ENCODE results near the gene FBXO21. TPM values are rescaled to one million over a fixed set of nuclear protein-coding genes. Genes with fewer than 3 reads are reported as not detected.
A peak's percentile ranks its signal among the peaks of the same experiment; 100 is the strongest.

Gene FBXO21
- polyA plus RNA-seq, 3 donors = 7.7 to 19.1 (median 17.2) TPM

DNA sequence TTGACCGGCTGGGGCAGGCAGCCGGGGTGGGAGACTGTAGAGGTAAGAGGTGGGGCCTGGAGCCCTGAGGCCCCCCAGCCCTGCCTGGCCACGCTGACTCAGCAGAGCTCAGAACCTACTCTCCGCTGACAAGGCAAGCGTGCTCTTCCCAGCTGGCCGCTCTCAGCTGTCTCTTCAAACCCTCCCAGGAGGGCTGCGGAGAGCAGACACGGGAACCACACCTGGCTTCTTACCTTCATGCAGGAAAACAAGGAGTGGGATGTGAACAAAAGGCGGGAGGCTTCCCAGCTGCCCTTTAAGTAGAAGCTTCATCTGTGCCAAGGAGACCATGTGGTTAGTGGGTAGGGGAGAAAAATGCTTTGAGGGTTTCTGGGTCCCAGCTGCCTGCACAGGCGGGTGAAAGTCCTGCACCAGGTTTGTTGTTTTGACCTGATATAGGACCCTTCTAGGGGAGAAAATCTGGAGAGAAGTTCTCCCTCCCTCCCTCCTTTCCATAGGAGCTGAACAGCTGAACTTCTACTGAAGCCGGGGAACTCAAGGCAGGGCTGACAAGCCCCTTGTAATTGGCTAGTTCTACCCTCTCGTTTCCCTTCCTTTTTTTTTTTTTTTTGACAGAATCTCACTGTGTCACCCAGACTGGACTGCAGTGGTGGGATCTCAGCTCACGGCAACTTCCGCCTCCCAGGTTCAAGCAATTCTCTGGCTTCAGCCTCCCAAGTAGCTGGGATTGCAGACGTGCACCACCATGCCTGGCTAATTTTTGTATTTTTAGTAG, 78.3 kb downstream of the FBXO21 start:
- H3K9ac ChIP-seq (ENCODE audit: insufficient read depth, low read length, poor library complexity, severe bottlenecking) = peak overlapping the region; percentile 33
- DNase-seq = no peak
- Mint-ChIP-seq H3K4me1 (peaks cover 18% of the 10 kb centered on the region), H3K9me3 (peaks cover 0 to 3% (median 0%) of the 10 kb centered on the region in 7 donors), H3K27me3 (ENCODE audit: low read depth in 3 of 3) (peaks cover 0 to 12% (median 7%) of the 10 kb centered on the region in 3 donors), H3K27ac (peak overlapping the region in 1 of 7 donors; percentile 57), H3K4me3 (peak overlapping the region in 1 of 2 donors; percentile 59), H3K36me3 (no peaks in the 10 kb centered on the region)
- peak overlapping the region; percentile 48 for H3K4me2 ChIP-seq (replicated peaks; ENCODE audit: extremely low read depth, low read length, poor library complexity, severe bottlenecking)
- no peaks in the 10 kb centered on the region for H4K20me1 ChIP-seq (ENCODE audit: insufficient read depth, low read length)
- no peaks in the 10 kb centered on the region for H3K36me3 ChIP-seq (replicated peaks in 1 of 2; ENCODE audit: control insufficient read depth in 1 of 2, insufficient read depth in 2 of 2, low read length in 2 of 2)
- no peaks in the 10 kb centered on the region for H3K9me3 ChIP-seq (replicated peaks in 1 of 2; ENCODE audit: control insufficient read depth in 1 of 2, insufficient read depth in 1 of 2, low read length in 2 of 2)
- peaks cover 16 to 19% of the 10 kb centered on the region in 2 donors for H3K4me1 ChIP-seq (ENCODE audit: control insufficient read depth in 1 of 2, insufficient read depth in 2 of 2, low read length in 2 of 2)
- TF ChIP-seq, protein P1, sequence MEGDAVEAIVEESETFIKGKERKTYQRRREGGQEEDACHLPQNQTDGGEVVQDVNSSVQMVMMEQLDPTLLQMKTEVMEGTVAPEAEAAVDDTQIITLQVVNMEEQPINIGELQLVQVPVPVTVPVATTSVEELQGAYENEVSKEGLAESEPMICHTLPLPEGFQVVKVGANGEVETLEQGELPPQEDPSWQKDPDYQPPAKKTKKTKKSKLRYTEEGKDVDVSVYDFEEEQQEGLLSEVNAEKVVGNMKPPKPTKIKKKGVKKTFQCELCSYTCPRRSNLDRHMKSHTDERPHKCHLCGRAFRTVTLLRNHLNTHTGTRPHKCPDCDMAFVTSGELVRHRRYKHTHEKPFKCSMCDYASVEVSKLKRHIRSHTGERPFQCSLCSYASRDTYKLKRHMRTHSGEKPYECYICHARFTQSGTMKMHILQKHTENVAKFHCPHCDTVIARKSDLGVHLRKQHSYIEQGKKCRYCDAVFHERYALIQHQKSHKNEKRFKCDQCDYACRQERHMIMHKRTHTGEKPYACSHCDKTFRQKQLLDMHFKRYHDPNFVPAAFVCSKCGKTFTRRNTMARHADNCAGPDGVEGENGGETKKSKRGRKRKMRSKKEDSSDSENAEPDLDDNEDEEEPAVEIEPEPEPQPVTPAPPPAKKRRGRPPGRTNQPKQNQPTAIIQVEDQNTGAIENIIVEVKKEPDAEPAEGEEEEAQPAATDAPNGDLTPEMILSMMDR (IDR thresholded peaks at IDR 0.05) = no peak
- intact Hi-C loops (cut with micrococcal nuclease) = no loop called here
- WGBS (ENCODE audit: insufficient coverage) = 6% methylated on average over 3 of the region's 15 CpGs
- H2AFZ ChIP-seq (ENCODE audit: insufficient read depth, low read depth, low read length, poor library complexity, severe bottlenecking) = peak overlapping the region; percentile 27
- H3K79me2 ChIP-seq (ENCODE audit: insufficient read depth, low read length) = no peaks in the 10 kb centered on the region
- no peaks in the 10 kb centered on the region for H3K27me3 ChIP-seq (ENCODE audit: control insufficient read depth in 2 of 2, insufficient read depth in 2 of 2, low read length in 2 of 2)
- H3K27ac ChIP-seq (ENCODE audit: low read depth in 1 of 2, low read length in 2 of 2) = no peak overlapping the region
- H3K4me3 ChIP-seq (replicated peaks in 1 of 3; ENCODE audit: low read depth in 2 of 3, low read length in 3 of 3) = peak overlapping the region in 1 of 3 experiments; percentile 32

DNA sequence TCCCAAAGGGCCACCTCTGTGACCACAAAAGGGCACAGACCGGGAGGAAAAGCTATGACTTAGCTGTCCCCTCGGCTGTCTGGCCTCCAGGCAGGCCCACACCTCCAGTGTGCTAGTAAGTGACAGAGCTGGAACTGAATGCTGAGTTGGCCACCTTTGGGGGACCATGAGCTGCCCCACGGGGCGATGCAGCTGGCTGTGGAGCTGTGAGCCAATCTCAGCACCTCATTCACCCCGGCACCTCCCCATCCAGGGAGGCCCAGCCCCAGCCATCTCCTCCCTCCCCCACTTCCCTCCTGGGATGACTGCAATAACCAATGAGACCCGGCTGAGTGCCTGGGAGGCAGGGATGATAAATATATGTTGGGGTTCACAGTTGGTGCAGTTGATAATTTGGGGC, 78.9 kb downstream of the FBXO21 start:
- peak overlapping the region in 1 of 2 donors; percentile 55 for H3K4me3 Mint-ChIP-seq
- Histone ChIP-seq H3K4me2 (replicated peaks; ENCODE audit: extremely low read depth, low read length, poor library complexity, severe bottlenecking) (peak overlapping the region; percentile 48), H3K27me3 (ENCODE audit: control insufficient read depth in 2 of 2, insufficient read depth in 2 of 2, low read length in 2 of 2) (no peaks in the 10 kb centered on the region), H4K20me1 (ENCODE audit: insufficient read depth, low read length) (no peaks in the 10 kb centered on the region), H3K79me2 (ENCODE audit: insufficient read depth, low read length) (no peaks in the 10 kb centered on the region), H3K9me3 (replicated peaks in 1 of 2; ENCODE audit: control insufficient read depth in 1 of 2, insufficient read depth in 1 of 2, low read length in 2 of 2) (no peaks in the 10 kb centered on the region), H3K4me3 (replicated peaks in 1 of 3; ENCODE audit: low read depth in 2 of 3, low read length in 3 of 3) (peak overlapping the region in 1 of 3 experiments; percentile 32), H3K4me1 (ENCODE audit: control insufficient read depth in 1 of 2, insufficient read depth in 2 of 2, low read length in 2 of 2) (peaks cover 16 to 19% of the 10 kb centered on the region in 2 donors), H3K9ac (ENCODE audit: insufficient read depth, low read length, poor library complexity, severe bottlenecking) (peak overlapping the region; percentile 33), H2AFZ (ENCODE audit: insufficient read depth, low read depth, low read length, poor library complexity, severe bottlenecking) (peak overlapping the region; percentile 27), H3K27ac (ENCODE audit: low read depth in 1 of 2, low read length in 2 of 2) (no peak overlapping the region), H3K36me3 (replicated peaks in 1 of 2; ENCODE audit: control insufficient read depth in 1 of 2, insufficient read depth in 2 of 2, low read length in 2 of 2) (no peaks in the 10 kb centered on the region)
- no peaks in the 10 kb centered on the region for H3K36me3 Mint-ChIP-seq
- peaks cover 0 to 12% (median 7%) of the 10 kb centered on the region in 3 donors for H3K27me3 Mint-ChIP-seq (ENCODE audit: low read depth in 3 of 3)
- H3K27ac Mint-ChIP-seq = peak overlapping the region in 1 of 7 donors; percentile 57
- intact Hi-C loops (cut with micrococcal nuclease) = no loop called here
- TF ChIP-seq, protein P1 (IDR thresholded peaks at IDR 0.05) = no peak
- no peak for DNase-seq
- peaks cover 0 to 3% (median 1%) of the 10 kb centered on the region in 7 donors for H3K9me3 Mint-ChIP-seq
- whole genome bisulfite sequencing (ENCODE audit: insufficient coverage) = 56% methylated on average over 4 of the region's 6 CpGs
- peaks cover 18% of the 10 kb centered on the region for H3K4me1 Mint-ChIP-seq
